ENCODE data around the gene MDH1B.

MDH1B gene

GRCh38 chr2:206693399-206694137 lies 71.6 kb downstream of the MDH1B start:
- no peak for DNase-seq (ENCODE audit: low spot score)

GRCh38 chr2:206692971-206693370 lies 72.2 kb downstream of the MDH1B start:
- no peak for DNase-seq (ENCODE audit: low spot score)

DNA sequence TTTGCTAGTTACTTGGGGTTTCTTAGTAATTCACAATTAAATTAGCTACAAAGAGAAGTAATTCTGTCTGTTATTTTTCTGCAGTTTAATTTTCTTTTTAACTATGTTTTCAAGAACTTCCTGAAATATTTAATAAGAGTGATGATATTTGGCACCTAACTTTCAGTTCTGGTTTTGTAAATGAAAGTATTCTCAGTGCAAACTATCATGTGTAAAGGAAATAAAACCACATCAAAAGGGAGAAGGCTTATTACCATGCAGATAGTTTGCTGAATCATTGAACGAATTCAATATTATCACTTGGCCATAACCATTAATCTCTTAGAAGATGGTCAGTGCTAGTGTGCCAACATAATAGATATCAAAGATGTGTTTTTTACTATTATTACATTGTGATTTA lies 76.1 kb downstream of the MDH1B start:
- no peak for DNase-seq (ENCODE audit: low spot score)

DNA sequence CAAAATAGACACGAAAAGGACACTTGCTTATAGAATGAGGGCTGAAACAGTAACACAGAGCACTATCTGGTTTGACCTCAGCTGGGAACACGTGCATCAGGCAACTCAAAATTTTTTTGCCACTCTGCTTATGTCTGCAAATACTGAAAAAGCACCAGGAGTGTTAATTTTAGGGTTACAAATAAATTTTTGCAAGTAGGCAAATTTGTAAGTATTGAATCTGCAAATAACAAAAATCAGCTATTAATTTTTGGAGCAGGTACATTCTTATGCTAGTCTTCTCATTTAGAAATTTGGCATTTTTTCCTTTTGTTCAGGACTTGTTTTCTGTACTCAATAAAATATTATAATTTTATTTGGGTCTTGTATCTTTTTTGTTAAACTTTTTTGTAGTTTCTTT lies 76.7 kb downstream of the MDH1B start:
- DNase-seq (ENCODE audit: low spot score), result no peak

Measured in left forelimb (tissue), 1 donor.